ENCODE measurements around the gene CD276. TPM values are rescaled to one million over a fixed set of nuclear protein-coding genes. Genes with fewer than 3 reads are reported as not detected.
"Not testable (repeated sequence)": the region's sequence is repeated elsewhere in the genome, so short reads cannot be mapped to it uniquely, and the experiment has no call there.

CD276 gene
- total RNA-seq, 1 donor from 2014 or later = 202 TPM

DNA sequence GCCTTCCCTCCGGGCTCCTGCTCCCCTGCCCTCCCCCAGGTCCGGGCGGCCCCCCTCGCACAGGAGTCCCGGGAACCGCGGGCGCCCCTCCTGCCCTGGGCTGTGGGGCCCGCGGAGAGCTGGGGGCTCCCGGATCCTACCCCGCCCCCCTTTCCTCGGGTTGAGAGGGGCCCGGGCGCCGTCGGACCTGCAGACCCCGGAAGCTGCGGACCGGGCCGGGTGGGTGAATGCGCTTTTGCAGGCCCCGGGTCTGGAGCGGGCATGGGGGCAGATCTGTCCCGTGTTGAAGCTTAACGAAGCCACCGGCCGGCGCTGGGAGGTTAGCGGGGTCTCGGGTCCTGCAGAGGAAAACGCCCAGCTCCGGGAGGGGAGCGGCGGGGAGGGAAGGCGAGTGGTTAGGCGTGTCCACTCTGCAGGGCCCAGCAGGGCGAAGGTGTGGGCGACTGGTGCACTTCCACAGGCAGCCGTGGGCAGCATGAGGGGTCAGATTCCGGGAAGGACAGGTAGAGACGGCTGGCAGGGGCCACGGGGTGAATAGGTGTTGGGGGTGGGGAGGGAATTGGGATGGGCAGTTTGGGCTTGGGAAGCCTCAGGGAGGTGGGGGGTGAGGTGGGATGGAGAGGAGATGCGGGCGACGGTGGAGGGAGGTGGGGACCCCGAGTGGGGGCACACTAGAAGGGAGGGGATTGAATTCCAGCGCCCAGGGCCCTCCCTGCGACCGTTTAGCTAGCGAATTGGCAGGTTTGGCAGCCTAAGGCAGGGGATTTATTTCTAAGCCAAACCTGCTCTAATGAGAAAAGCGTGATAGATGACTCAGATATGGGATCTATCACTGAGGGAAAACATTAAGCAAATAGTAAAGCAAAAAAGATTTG lies 635 bp downstream of the CD276 start:
- DNase-seq (ENCODE audit: low read depth) = no peak

DNA sequence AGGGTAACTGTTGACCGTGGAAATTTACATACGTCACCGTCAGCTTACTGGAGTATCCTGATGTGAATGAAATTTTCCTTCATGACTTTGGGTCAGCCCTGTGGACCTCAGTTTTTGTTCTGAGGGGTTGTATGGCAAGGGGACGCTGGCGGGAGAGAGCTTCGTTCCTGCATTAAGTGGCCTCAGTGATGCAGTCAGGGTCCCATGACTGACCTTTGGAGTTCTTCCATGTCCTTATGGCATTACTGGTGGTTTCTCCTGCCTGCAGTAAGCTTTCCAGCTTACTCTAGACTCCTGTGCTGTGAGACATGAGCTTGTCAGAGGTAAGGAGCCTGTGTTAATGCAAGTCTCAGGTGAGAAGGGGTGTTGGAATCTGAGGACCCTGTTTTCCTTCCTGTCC lies 1.8 kb downstream of the CD276 start:
- no peak for DNase-seq (ENCODE audit: low read depth)

DNA sequence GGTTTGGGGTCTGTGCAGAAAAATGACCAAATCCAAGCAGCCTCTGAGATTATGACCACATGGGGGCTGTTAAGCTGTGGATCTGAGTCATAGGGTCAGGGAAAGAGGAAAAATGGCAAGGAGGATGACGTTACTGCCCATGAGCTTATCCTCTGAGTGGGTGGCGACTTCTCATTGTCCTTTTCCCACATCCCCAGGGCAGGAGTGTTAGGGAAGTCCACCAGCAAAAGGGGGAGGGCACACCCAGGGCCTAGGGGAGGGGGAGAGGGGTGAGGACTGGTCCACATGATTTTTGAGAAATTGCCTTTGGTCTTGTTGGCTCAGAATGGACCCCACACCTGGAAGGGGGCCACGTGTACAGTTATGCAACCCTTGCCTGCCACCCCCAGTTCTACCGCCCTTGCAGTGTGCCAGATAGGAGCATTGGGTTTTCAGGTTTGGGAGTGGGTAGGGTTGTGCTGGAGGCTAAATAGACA lies 2.6 kb downstream of the CD276 start:
- peak; percentile 61 for DNase-seq (ENCODE audit: low read depth)

DNA sequence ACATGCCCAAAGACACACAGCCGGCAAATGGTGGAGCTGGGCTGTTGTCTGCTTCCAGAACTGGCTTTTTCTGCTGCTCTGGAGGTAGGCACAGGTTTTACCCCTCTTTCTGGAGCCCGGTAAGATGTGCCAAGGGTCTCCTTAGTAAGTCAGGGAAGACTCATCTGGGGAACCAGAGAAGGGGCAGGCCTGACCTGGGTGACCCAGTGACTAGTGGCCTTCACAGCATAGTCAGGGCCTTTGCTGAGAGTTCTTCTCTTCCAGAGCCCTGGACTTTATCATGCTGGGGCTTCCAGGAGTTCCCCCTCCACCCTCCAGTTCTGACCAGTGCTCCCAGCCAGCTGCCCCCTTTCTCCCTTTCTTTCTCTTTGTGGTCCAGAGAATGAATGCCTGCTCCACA lies 3.2 kb downstream of the CD276 start:
- DNase-seq (ENCODE audit: low read depth) = no peak

DNA sequence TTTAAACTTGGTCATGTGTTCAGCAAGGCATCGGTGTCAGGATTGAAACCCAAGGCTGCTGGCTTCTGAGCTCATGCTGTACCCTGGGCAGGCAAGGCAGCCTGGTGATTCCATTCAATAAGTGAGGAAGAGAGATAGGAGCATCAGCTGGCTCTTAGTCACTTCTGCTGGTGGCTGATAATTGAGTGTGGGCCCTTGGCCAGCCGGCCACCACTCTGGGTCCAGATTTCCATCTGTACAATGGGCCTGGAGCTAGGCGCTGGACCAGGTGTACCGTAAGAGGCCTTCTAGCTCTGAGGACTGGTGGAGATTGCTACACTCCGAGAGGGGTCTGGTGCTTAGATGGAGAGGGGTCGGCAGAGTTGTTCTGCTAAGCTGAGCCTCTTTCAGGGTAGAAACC lies 4.3 kb downstream of the CD276 start:
- DNase-seq (ENCODE audit: low read depth) = no peak

DNA sequence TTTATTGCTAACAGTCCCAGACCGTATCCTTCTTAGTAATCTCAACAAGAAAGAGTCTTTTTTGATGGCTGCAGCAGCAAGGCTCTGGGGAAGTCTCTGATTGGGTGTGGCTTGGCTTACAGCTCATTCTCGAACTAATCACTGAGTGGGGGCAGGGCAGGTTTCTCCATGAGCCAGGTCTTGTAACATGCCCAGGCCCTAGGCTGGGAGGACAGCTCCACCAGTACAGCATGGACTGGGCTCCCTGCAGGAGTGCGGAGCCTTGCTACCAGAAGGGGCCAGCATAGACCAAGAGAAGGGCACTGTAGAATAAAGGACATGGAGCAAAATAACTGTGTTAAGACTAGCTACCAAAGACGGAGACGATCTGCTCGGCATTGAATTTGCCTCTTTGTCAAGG lies 7.2 kb downstream of the CD276 start:
- DNase-seq (ENCODE audit: low read depth) = peak; percentile 60

DNA sequence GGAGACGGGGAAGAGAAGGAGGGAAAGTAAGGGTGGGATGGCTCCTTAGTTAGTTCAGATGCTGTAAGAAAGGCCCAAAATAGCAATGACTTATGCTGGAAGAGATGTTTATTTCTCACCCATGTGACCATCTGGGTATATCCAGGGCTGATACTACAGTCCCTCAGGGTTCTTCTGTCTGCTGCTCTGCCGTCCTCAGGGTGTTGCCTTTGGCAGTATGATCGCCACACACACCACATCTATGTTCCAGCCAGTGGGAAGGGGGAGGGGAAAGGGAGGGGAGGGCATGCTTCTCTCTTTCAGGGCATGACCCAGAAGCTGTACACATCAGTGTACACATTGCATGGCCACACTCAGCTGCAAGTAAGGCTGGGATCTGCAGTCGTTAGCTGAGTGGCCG lies 10.2 kb downstream of the CD276 start:
- DNase-seq (ENCODE audit: low read depth) = peak; percentile 59

DNA sequence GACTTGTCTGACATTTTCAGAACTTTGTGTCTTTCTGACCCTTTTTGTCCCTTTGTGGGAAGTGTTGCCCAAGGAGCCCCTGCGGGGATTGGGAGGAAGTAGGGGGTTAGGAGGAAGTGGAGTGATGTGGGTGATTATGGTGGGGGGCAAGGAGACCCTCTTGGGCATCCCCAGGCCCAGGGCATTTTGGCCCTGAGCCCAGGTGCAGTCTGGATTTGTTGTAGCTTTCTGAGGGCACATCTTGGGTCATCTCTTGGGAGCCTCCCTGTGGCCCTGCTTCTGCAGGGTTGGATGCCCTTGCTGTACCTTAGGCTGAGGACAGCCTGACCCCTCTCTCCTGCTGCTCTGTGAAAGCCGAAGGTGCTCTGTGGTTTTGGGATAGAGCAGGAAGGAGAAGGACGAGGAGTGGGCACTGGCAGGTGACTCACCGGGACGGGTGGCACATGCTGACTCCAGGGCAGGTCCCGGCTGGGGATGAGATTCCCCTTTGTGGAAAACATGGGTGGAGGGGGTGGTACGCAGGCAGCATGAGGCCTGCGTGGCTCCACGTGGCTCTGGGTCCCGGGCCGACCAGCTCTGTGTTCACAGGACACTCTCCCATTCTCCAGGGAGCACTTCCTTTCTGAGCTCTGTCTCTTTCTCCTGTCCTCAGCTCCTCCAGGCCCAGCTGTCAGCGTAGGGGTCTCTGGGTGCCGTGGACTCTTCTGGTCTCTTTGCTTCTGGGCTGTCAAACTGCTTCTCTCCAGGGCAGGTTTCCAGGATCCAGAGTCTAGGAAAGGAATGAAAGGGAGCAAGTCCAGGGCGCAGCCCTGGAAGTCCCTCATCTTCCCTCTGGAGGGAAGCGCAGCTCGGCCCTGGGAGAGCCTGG lies 11.8 kb downstream of the CD276 start:
- DNase-seq (ENCODE audit: low read depth) = no peak

DNA sequence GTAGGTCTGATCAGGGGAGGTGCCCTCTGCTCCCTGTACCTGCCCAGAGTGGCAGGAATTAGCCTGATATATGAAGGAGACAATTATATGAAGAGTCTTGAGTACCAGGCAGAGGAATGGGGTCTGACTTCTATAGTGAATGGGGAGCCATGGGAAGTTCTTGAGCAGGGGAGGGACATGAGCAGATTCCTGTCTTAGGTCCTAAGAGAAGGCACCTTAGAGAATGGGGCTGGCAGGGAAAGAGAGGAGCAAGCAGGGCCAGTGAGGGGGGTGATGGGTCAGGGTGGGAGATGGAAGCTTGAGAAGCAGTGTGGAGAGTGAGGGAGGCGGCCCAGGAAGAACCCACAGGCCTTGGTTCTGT lies 12.4 kb downstream of the CD276 start:
- no peak for DNase-seq (ENCODE audit: low read depth)

DNA sequence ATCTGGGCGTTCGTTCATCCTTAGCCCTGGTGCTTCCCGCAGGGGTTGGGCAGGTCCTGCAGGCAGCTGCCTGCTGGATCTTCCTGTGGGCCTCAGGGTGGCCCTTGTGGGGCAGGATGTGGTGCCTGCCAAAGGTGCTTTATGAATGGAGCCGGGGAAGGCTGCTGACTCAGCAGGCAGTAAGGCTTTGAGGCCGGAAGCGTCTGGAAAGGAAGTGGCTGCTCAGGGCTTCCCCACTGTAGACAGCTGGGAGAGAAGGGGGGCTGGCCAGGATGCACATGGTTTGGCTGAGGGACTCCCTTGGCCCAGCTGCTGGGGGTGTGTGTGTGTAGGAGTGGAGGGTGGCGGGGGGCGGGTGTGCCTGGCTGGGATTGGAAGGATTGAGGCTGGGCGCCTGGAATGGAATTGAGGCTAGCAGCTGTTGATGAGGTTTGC lies 12.9 kb downstream of the CD276 start:
- peak; percentile 100 for DNase-seq (ENCODE audit: low read depth)

DNA sequence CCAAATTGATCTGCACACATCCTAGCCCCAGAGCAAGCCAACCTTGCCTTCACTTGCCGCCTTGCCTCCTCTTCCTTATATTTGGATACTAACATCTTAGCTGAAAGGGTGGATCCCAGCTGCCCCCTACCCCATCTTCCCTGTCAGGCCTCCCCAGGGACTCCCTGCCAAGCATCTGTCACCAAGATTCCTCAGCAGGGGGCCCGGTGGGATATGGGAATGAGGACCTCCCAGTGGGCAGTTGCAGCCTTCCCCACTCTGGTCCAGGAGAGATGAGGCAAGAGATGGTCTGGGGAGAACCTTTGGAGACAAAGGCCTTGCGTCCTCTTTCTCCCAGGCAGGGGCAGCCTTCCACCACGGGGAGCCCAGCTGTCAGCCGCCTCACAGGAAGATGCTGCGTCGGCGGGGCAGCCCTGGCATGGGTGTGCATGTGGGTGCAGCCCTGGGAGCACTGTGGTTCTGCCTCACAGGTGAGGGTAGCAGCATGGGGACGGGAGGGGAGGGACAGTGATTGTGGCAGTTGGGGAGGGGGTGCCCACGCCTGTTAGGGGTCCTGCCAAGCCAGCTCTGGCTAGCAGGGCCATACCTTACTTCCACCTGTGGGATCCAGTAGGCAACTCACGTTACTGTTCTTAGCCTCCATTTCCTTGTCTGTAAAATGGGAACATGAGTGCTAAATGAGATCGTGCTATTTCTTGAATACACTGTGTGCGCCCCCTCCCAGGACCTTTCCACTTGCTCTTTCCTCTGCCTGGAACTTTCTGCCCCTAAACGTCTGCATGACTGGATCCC lies 15.3 kb downstream of the CD276 start:
- no peak for DNase-seq (ENCODE audit: low read depth)

DNA sequence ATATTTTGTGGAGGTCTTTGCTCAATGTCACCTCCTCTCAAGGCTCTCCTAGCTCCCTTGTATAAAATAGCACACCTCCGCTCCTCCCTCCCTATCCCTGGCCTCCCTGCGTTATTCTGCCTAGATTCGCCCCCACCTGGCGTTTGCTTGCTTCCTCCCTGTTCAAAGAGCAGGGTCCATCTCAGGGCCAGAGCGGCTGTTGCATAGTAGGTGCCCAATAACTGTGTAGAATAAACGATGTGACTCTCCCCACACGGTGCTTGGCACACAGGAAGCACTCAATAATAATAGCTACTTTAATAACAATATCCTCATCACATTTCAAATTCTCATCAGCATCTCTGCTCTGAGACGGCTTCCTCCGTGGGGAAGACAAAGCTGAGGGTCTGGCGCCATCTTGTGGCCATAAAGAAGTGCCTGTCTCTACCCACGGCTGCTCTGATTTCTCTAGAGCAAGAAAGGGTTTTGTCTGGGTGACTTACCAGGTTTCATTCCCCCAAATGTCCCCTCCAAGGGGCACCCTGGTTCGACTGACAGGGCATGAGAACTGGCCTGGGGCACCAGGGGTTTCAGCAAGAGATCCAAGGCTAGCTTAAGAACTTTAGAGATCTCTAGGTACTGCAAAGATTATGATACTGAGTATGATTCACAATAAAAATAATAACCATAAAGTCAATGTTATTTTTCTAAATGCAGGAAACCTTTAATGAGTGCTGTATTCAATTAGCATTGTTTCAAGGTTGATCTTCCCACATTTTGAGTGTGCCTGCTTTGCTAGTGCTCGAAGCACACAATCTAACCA lies 16.1 kb downstream of the CD276 start:
- peak; percentile 88 for DNase-seq (ENCODE audit: low read depth)

DNA sequence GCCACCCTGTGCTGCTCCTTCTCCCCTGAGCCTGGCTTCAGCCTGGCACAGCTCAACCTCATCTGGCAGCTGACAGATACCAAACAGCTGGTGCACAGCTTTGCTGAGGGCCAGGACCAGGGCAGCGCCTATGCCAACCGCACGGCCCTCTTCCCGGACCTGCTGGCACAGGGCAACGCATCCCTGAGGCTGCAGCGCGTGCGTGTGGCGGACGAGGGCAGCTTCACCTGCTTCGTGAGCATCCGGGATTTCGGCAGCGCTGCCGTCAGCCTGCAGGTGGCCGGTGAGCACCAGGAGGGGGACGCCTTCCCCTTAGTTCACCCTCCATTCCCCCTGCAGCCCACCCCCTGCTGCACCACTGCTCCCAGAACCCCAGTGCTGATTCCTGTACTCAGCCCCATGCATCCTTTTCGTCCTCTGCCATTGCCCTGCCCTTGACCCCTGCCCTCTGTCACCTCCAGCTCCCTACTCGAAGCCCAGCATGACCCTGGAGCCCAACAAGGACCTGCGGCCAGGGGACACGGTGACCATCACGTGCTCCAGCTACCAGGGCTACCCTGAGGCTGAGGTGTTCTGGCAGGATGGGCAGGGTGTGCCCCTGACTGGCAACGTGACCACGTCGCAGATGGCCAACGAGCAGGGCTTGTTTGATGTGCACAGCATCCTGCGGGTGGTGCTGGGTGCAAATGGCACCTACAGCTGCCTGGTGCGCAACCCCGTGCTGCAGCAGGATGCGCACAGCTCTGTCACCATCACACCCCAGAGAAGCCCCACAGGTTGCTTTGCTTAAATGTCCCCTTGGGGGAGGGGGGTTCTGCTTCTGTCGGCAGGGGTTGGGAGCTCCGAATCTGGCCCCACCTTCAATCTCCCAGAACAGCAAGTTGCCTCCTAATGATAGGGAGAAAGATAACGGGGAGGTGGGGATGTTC lies 18.4 kb downstream of the CD276 start:
- DNase-seq (ENCODE audit: low read depth) = not testable (repeated sequence)

DNA sequence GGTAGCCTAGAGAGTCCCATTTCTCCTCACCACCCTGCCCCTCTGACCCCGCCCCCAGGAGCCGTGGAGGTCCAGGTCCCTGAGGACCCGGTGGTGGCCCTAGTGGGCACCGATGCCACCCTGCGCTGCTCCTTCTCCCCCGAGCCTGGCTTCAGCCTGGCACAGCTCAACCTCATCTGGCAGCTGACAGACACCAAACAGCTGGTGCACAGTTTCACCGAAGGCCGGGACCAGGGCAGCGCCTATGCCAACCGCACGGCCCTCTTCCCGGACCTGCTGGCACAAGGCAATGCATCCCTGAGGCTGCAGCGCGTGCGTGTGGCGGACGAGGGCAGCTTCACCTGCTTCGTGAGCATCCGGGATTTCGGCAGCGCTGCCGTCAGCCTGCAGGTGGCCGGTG lies 19.4 kb downstream of the CD276 start:
- not testable (repeated sequence) for DNase-seq (ENCODE audit: low read depth)

DNA sequence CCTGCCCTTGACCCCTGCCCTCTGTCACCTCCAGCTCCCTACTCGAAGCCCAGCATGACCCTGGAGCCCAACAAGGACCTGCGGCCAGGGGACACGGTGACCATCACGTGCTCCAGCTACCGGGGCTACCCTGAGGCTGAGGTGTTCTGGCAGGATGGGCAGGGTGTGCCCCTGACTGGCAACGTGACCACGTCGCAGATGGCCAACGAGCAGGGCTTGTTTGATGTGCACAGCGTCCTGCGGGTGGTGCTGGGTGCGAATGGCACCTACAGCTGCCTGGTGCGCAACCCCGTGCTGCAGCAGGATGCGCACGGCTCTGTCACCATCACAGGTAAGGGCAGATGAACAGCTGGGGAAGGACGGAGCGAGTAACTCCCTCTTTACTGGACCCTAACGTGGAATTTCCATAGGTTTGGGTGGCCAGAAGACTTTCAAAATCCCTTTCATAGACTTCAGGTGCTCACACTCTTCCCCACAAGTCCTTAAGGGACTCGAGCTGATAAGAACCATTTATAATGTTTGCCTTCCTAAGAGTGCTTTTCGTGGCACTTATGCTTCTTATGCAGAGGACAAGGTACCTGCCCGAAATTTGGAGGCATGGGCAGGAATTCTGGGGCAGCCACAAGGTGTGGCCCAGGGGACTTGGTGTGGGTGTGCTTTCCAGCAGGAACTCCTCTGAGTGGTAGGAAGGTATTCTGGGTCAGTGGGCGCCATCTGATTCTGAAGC lies 20.1 kb downstream of the CD276 start:
- DNase-seq (ENCODE audit: low read depth) = not testable (repeated sequence)

DNA sequence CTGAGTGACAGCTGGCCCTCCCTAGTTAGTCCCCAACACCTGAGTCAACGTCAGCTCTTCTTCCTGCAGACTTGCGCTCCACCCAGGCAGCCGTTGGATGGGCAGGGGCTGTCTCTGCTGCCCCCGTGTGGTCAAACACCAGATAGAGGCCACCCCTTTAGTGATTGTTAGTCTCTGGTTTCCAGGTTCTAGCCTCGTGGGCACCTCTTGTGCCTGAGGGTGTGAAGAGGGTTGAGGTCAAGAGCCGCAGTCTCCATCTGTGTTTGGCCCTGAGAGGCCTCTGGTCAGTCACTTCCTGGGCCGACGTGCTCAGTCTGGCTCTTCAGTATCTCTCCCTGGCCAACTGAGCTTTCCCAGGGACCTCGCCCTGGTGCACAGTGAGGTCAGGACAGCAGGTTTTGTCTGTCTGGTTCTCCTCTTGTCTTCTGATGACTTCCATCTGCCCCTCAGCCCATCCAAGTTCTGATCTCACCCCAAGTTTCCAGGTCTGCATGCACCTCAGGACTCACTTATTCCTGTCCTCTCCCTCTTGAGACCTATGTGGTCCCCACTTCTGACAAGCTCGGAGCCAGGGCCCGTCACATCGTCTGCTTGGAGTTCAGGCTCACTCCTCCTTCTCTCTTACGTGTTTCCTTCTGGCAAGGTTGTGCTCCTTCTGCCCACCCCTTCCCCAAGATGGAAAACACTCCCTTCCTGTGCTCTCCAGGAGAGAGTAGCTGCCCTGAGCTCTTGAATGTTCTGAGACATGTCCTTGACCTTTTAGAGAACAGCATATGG lies 20.9 kb downstream of the CD276 start:
- DNase-seq (ENCODE audit: low read depth) = peak; percentile 55

DNA sequence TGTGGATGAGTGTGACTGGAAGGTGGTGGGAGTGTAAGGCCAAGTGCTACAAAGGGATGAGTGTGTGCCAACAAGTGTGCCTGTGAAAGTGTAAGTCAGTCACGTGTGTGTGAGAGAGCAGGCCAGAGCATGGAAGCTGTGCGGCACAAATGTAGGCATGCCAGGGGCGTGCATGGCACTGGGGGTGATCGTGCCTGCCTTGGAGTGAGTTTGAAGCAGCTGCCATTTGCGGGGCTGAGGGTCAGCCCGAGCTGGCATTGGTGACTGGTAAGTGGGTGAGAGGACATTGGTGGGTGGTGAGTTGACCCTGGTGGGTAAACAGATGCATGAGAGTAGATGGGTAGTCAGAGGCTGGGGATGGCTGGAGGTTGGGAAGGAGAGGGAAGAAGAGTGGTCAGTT lies 24.5 kb downstream of the CD276 start:
- DNase-seq (ENCODE audit: low read depth) = no peak

DNA sequence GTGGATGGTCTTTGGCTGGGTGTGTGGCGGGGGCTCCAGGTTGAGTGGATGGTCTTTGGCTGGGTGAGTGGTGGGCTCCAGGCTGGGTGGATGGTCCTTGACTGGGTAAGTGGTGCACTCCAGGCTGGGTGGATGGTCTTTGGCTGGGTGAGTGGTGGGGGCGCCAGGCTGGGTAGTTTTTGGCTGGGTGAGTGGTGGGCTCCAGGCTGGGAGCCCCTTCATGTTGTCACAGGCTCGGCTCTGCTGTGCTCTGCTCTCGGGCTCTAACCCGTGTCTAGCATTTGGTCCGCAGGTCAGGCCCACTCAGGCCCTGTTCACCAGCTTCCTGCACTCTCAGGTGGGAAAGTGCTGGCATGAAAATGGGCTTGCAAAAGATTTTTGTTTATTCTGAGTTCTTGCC lies 25.1 kb downstream of the CD276 start:
- DNase-seq (ENCODE audit: low read depth) = no peak

Measured in myocyte (in vitro differentiated cells).